Pancreas (tissue), 10 donors: ENCODE data around the gene TMEM101. TPM values are rescaled to one million over a fixed set of nuclear protein-coding genes. Genes with fewer than 3 reads are reported as not detected.

Experiments used
- ATAC-seq, 4 donors: fragments of 200-7000 bp; cut with Tn5 transposase; one replicate each; pipeline versions ENCODE4 v1.8.0 to v1.9.1; 2020; ENCODE audit warnings: mild to moderate bottlenecking in 4 of 4, moderate library complexity in 4 of 4
- DNase-seq, 6 donors: peaks; one replicate each; pipeline ENCODE4 v3.0.0-alpha.2; 2020
- FAIRE-seq: peaks from 2 replicates; lab custom pipeline; 2012; peaks lifted over from hg19 to GRCh38; lab: Jason Lieb, UNC
- H3K27ac ChIP-seq, 4 donors: fragments of 200-600 bp; sonication (generic); 1 replicate in 3 of 4; 2 replicates in 1 of 4; pipeline versions ENCODE4 v1.5.0 to v1.8.0; 2020
- H3K27me3 ChIP-seq, 4 donors: fragments of 200-600 bp; one replicate each; pipeline ENCODE4 v1.8.0; 2021
- H3K36me3 ChIP-seq, 3 donors: fragments of 200-600 bp; sonication (generic) in 1 of 3; one replicate each; pipeline versions ENCODE4 v1.5.0 to v1.8.0; 2020 to 2021
- H3K4me1 ChIP-seq, 3 donors: fragments of 200-600 bp; one replicate each; pipeline ENCODE4 v1.8.0; 2021
- H3K4me3 ChIP-seq, 4 donors: fragments of 200-600 bp; sonication (generic) in 2 of 4; one replicate each; pipeline versions ENCODE4 v1.5.0 to v1.8.0; 2020 to 2021
- H3K9me3 ChIP-seq, 4 donors: fragments of 200-600 bp; one replicate each; pipeline ENCODE4 v1.8.0; 2021
- WGBS, 2 donors: extraction: QIAGEN DNeasy Blood & Tissue Kit; methylation state at CpG; one replicate each; pipeline ENCODE4 v1.1.7; 2013; 5-methylcytosine and 5-hydroxymethylcytosine counted together
- intact Hi-C, 3 donors: fragments of 100-400 bp; cut with DNase I; formaldehyde crosslinking; loops; one replicate each; pipeline versions ENCODE4 v1.11.1 to v1.14.2; 2022
- polyA plus RNA-seq, 2 donors: library from polyadenylated mRNA; stranded (reverse); fragments of 200-250 nt; gene quantifications; one replicate each; pipeline ENCODE4 v1.2.3, GENCODE V29; 2013
- total RNA-seq, 6 donors: library from RNA; stranded (reverse); fragmentation: NEBNext Ultra II Directional in 4 of 6; extraction: Animal tissue kit (Norgen Biotek cat#: 25700) in 4 of 6; gene quantifications; one replicate each; pipeline versions ENCODE4 v1.2.1 to v1.2.4, GENCODE V29; 2021 to 2023
- TF ChIP-seq, protein P1 (sequence below), 4 donors: fragments of 200-600 bp; sonication (generic) in 3 of 4; IDR thresholded peaks; one replicate each; pipeline versions ENCODE4 v1.5.0 to v1.8.0; 2021; ENCODE audit warnings: antibody characterized with exemption in 4 of 4
- donor health status: healthy with polysubstance abuse.
- donor health status: DM: no; HTN: no; CAD: no; lungs with moderate emphysema.
- donor health status: DM: no; HTN: no; CAD: no.
- donor health status: control.
- donor health status: control.
- donor health status: Bipolar disorder and iron deficiency.
- donor health status: DM: yes; HTN: yes; CAD: no.
- donor health status: DM: no; HTN: no; CAD: no.
- donor health status: DM: no; HTN: no; CAD: no.
- donor health status: DM: yes; HTN: yes; CAD: no.

Gene TMEM101
- total and polyA plus RNA-seq, 8 donors, result 14.4 to 22.7 (median 19.6) TPM

DNA sequence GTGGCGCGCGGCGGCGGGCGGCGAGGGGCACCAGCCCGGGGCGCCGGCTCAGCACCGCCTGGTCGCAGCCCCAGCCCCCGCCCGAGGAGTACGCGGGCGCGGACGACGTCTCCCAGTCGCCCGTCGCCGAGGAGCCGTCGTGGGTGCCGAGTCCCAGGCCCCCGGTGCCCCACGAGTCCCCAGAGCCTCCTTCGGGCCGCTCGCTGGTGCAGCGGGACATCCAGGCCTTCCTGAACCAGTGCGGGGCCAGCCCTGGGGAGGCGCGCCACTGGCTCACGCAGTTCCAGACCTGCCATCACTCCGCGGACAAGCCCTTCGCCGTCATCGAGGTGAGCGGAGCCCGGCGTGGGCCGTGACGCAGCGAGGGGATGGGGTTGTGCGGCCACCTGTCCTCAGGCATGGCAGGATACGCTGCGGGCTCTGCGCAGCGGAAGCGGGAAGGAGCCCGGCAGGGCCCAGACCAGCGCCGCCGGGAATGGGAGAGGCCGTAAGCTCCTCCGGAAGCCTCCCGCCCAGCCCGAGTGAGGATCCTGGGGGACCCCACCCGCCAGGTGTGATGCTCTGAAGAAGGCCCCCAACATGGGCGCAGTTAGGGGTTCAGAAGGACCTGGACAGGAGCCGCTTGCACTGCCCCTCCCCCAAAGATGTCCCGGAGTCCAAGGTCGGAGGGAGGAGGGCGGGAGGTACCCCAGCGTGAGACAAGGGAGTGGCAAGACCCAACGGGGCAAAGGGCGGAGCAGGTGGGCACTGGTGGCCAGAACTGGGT, 9.8 kb downstream of the TMEM101 start:
- FAIRE-seq (no peak), ATAC-seq (no peak), DNase-seq (peak in 4 of 6 donors; percentile 34 to 75 (median 61))
- TF ChIP-seq, protein P1, sequence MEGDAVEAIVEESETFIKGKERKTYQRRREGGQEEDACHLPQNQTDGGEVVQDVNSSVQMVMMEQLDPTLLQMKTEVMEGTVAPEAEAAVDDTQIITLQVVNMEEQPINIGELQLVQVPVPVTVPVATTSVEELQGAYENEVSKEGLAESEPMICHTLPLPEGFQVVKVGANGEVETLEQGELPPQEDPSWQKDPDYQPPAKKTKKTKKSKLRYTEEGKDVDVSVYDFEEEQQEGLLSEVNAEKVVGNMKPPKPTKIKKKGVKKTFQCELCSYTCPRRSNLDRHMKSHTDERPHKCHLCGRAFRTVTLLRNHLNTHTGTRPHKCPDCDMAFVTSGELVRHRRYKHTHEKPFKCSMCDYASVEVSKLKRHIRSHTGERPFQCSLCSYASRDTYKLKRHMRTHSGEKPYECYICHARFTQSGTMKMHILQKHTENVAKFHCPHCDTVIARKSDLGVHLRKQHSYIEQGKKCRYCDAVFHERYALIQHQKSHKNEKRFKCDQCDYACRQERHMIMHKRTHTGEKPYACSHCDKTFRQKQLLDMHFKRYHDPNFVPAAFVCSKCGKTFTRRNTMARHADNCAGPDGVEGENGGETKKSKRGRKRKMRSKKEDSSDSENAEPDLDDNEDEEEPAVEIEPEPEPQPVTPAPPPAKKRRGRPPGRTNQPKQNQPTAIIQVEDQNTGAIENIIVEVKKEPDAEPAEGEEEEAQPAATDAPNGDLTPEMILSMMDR (IDR thresholded peaks at IDR 0.05), result no peak
- H3K4me3 ChIP-seq, result peak overlapping the region in 2 of 4 donors; percentile 42 to 48
- no peak overlapping the region for H3K27ac ChIP-seq
- no peaks in the 10 kb centered on the region for H3K9me3 ChIP-seq
- 9 to 10% methylated on average over 50 to 71 of the region's 71 CpGs for WGBS, 2 donors
- intact Hi-C loops, result no loop called here
- peaks cover 4 to 22% (median 13%) of the 10 kb centered on the region in 3 donors for H3K4me1 ChIP-seq
- no peaks in the 10 kb centered on the region for H3K36me3 ChIP-seq
- peaks cover 0 to 11% (median 2%) of the 10 kb centered on the region in 4 donors for H3K27me3 ChIP-seq

DNA sequence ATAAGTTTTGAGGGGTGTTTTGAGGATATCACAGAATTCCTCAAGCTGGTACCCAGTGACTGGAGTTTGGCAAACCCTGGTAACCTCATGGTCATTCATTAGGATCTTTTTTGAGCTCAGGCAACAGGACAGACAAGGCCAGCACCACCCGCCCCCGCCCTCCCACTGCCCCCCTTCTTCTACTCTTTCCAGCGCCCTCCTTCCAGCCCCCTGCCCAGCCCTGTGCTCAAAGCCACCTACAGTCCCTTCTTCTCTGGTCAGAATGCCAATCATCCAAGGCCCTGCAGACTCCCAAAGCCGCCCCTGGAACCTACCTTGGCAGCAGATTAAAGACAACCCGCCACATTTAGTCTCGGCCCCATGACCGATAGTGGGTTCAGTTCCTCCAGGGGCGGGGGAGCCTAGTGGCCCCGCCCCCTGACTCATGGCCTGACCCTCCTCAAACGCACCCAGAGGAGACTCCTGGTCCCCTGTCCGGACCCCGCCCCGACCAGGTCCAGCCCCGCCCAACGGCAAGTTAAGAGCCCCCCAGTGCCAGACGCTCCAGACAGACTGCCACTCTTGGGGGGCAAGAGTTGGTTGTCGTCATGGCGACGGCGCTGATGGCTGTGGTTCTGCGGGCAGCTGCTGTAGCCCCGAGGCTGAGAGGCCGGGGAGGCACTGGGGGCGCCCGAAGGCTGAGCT, 10.5 kb downstream of the TMEM101 start, which contains the start of gene NAGS:
Gene NAGS, plus strand, starts transcription at position 546 of the 684 bp plus-strand sequence. Its CDS starts 42 bp downstream, at position 588.
- Histone ChIP-seq H3K4me1 (peaks cover 4 to 22% (median 13%) of the 10 kb centered on the region in 3 donors), H3K36me3 (no peaks in the 10 kb centered on the region), H3K9me3 (no peaks in the 10 kb centered on the region), H3K27me3 (peaks cover 0 to 11% (median 2%) of the 10 kb centered on the region in 4 donors), H3K27ac (no peak within 1 kb of the TSS), H3K4me3 (peak within 1 kb of the TSS in 2 of 4 donors; percentile 42 to 48)
- intact Hi-C loops, result no loop called here
- TF ChIP-seq, protein P1 (IDR thresholded peaks at IDR 0.05), result no peak
- ATAC-seq (no peak), DNase-seq (peak in 3 of 6 donors; percentile 57 to 79 (median 59)), FAIRE-seq (no peak)
- WGBS, 2 donors, result 21 to 24% methylated on average over 25 of the region's 25 CpGs

DNA sequence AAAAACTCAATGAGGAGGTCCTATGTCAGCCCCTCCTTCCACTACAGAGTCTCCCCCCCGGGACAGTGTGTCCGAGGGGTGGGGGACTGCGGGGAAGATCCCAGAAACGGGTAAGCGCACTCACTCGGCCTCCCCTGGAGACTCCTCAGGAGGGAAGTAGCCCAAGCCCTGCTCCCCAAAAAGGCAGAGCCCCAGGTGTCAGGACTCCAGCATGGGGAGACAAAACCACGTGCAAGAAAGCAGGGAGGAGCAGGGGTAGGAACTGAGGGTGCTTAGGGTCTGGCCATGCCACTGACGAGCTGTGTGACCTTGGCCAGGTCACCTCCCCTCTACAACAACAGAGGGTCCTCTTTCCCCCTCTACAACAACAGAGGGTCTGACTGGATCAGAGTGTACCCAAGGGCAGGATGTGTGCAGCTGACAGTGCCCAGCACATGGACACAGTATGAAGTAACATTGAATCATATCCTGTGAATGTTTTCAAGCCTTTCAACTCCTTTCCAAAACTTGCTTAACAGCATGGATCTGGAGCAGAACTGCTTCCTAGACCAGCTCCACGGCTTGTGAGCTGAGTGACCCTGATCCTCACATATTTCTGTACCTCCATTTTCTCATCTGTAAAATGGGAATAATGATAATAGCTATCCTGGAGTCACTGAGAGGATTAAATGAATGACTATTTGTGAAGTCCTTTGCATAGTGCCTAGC, 12.5 kb downstream of the TMEM101 start:
- H3K4me1 ChIP-seq, result peaks cover 0 to 16% (median 7%) of the 10 kb centered on the region in 3 donors
- no peak for DNase-seq
- ATAC-seq, result no peak
- peaks cover 0 to 11% (median 2%) of the 10 kb centered on the region in 4 donors for H3K27me3 ChIP-seq
- no peak overlapping the region for H3K4me3 ChIP-seq
- H3K9me3 ChIP-seq, result no peaks in the 10 kb centered on the region
- no peaks in the 10 kb centered on the region for H3K36me3 ChIP-seq
- intact Hi-C loops, result no loop called here
- no peak overlapping the region for H3K27ac ChIP-seq
- 68 to 78% methylated on average over 9 of the region's 9 CpGs for WGBS, 2 donors
- FAIRE-seq, result no peak
- TF ChIP-seq, protein P1 (IDR thresholded peaks at IDR 0.05), result no peak

DNA sequence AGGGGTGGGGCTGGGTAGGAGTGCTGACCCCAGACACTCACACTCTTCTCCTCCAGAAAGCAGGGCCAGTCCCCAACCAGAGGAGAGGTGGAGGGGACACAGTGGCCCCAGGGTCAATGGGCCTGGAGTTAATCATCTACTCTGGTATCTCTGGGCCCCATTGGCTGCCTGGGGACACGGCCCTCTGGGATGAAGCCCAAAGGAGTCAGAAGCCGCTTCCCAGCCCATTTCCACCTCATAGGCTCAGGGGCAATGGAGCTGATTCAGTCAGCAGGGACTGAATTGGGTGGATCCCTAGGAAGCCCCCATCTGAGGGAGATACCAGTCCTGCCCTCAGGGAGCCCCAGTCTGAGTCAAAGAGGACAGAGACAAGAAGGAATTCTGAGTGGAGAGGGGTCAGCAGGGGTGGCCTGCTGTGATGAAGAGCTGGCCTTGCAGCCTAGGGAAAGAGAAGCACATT, 13.3 kb downstream of the TMEM101 start:
- 51 to 54% methylated on average over 2 of the region's 2 CpGs for WGBS, 2 donors
- H3K27ac ChIP-seq, result no peak overlapping the region
- DNase-seq (no peak), FAIRE-seq (no peak), ATAC-seq (no peak)
- intact Hi-C loops, result no loop called here
- H3K4me3 ChIP-seq, result no peak overlapping the region
- H3K36me3 ChIP-seq, result no peaks in the 10 kb centered on the region
- H3K27me3 ChIP-seq, result peaks cover 0 to 11% (median 2%) of the 10 kb centered on the region in 4 donors
- H3K4me1 ChIP-seq, result peaks cover 0 to 16% (median 5%) of the 10 kb centered on the region in 3 donors
- TF ChIP-seq, protein P1 (IDR thresholded peaks at IDR 0.05), result no peak
- H3K9me3 ChIP-seq, result no peaks in the 10 kb centered on the region
